Endothelial cell of umbilical vein (primary cell): ENCODE results near the gene STRBP.

ENCODE experiments used
- CTCF ChIP-seq, 2 donors: IDR thresholded peaks; 1 replicate in 1 of 2; 2 replicates in 1 of 2; pipeline ENCODE4 v1.5.1; 2011; ENCODE audit warnings: low read length in 2 of 2, mild to moderate bottlenecking in 2 of 2, moderate library complexity in 2 of 2, control low read depth in 1 of 2, inconsistent platforms in 1 of 2, low read depth in 1 of 2; ENCODE audit not compliant: insufficient read depth in 1 of 2; ENCODE audit errors: extremely low read depth in 1 of 2
- POLR2A ChIP-seq: IDR thresholded peaks from 2 replicates; pipeline ENCODE4 v1.6.1; 2012; ENCODE audit warnings: low read depth, mild to moderate bottlenecking, control low read depth, low read length
- POLR2AphosphoS5 ChIP-seq: IDR thresholded peaks from 2 replicates; pipeline ENCODE4 v1.6.1; 2012; ENCODE audit warnings: low read depth, mild to moderate bottlenecking, control low read depth, low read length, moderate library complexity; ENCODE audit not compliant: insufficient read depth

DNA sequence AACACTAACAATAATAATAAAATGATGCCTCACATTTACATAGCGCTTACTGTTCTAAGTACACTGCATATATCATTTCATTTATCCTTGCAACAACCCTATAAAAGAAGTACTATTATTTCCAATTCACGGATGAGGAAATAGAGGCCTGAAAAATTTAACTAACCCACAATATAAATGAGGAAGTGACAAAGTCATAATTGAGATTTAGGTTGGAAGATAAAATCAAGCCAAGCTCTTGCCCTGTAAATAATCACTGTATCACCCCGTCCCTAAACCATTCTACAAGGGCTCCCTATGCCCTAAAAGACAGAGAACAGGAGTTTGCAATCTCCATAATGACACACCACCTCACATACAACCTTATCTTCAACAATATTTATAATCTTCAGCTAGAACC lies 49.6 kb downstream of the STRBP start:
- no peak for TF ChIP-seq CTCF (IDR thresholded peaks at IDR 0.05; ENCODE audit: extremely low read depth in 1 of 2, insufficient read depth in 1 of 2, low read depth in 1 of 2, low read length in 2 of 2)
- TF ChIP-seq POLR2A = no peak
- no peak for TF ChIP-seq POLR2AphosphoS5
